K562 (cell line): ENCODE data around the gene TP73. TPM values are rescaled to one million over a fixed set of nuclear protein-coding genes. Genes with fewer than 3 reads are reported as not detected.

Experiments used
- BHLHE40 ChIP-seq: IDR thresholded peaks from 2 replicates; pipeline ENCODE4 v1.6.1; 2011; ENCODE audit warnings: low read length, improper control_type of control experiment
- ELF1 ChIP-seq: fragments of 200-800 bp; sonication (Bioruptor generic); IDR thresholded peaks from 2 replicates; pipeline ENCODE4 v1.6.1; 2016; ENCODE audit warnings: missing genetic modification characterization, missing compliant biosample characterization
- LEF1 ChIP-seq: fragments of 450-650 bp; IDR thresholded peaks from 2 replicates; pipeline ENCODE4 v1.6.1; 2016; ENCODE audit warnings: mild to moderate bottlenecking
- MCM5 ChIP-seq: fragments of 450-650 bp; IDR thresholded peaks from 2 replicates; pipeline ENCODE4 v1.6.1; 2016; ENCODE audit warnings: low read depth
- MTA3 ChIP-seq: fragments of 450-650 bp; formaldehyde crosslinking; IDR thresholded peaks from 2 replicates; pipeline ENCODE4 v1.6.1; 2017; ENCODE audit warnings: mild to moderate bottlenecking, borderline replicate concordance
- MXI1 ChIP-seq: IDR thresholded peaks from 2 replicates; pipeline ENCODE4 v1.6.1; 2011; ENCODE audit warnings: low read depth, mild to moderate bottlenecking, improper control_type of control experiment, low read length
- PHB ChIP-seq: fragments of 250-450 bp; sonication (Bioruptor Pico); IDR thresholded peaks from 2 replicates; pipeline ENCODE4 v1.5.0; 2021
- SETDB1 ChIP-seq: IDR thresholded peaks from one replicate; pipeline ENCODE4 v1.6.1; 2012; ENCODE audit warnings: low read length, control low read depth, inconsistent platforms
- SNIP1 ChIP-seq: fragments of 450-650 bp; IDR thresholded peaks from 2 replicates; pipeline ENCODE4 v1.7.1; 2017; ENCODE audit warnings: low read depth, mild to moderate bottlenecking
- ZBTB11 ChIP-seq, 3 experiments: fragments of 200-800 bp in 1 of 3; fragments of 250-450 bp in 1 of 3; fragments of 450-650 bp in 1 of 3; sonication (Bioruptor Pico) in 1 of 3; sonication (Bioruptor generic) in 1 of 3; formaldehyde crosslinking in 1 of 3; IDR thresholded peaks; 2 replicates each; pipeline versions ENCODE4 v1.6.1 to v1.8.0; 2016 to 2022; ENCODE audit warnings: mild to moderate bottlenecking in 2 of 3, missing genetic modification characterization in 2 of 3, missing compliant biosample characterization in 1 of 3, moderate library complexity in 1 of 3
- ZNF121 ChIP-seq: sonication (generic); formaldehyde crosslinking; conservative IDR thresholded peaks from 2 replicates; pipeline ENCODE4 v1.8.0; 2022; ENCODE audit warnings: missing genetic modification reagents
- ZNF134 ChIP-seq: fragments of 250-450 bp; sonication (Bioruptor Pico); conservative IDR thresholded peaks from 2 replicates; pipeline ENCODE4 v1.4.0; 2020
- ZNF253 ChIP-seq: fragments of 250-450 bp; sonication (Bioruptor Pico); conservative IDR thresholded peaks from 2 replicates; pipeline ENCODE4 v1.6.1; 2021; ENCODE audit warnings: mild to moderate bottlenecking
- ZNF57 ChIP-seq: fragments of 450-650 bp; formaldehyde crosslinking; IDR thresholded peaks from 2 replicates; pipeline ENCODE4 v1.4.0; 2020; ENCODE audit warnings: mild to moderate bottlenecking, moderate library complexity
- polyA plus RNA-seq, 8 experiments: library from polyadenylated mRNA; depleted of rRNA in 4 of 8; stranded (reverse) in 5 of 8; unstranded in 3 of 8; fragments of >200 nt; fragmentation: Nextera tagmentation in 2 of 8; fragmentation: Illumina TruSeq in 1 of 8; extraction: Ambion mirVana in 2 of 8; extraction: Trizol in 1 of 8; gene quantifications; 2 replicates each; pipeline versions ENCODE4 v1.2.1 to v1.2.3, GENCODE V29; 2011 to 2014; ENCODE audit warnings: inconsistent platforms in 1 of 8, missing spikeins in 1 of 8
- total RNA-seq, 7 experiments: library from RNA; depleted of rRNA in 6 of 7; stranded (reverse); fragments of >200 nt in 6 of 7; fragmentation: Illumina TruSeq in 2 of 7; extraction: Trizol in 2 of 7; gene quantifications; 2 replicates each; pipeline versions ENCODE4 v1.2.1 to v1.2.3, GENCODE V29; 2011 to 2021; ENCODE audit warnings: low replicate concordance in 1 of 7
- TF ChIP-seq, protein P1 (sequence below): fragments of 450-650 bp; formaldehyde crosslinking; IDR thresholded peaks from 2 replicates; pipeline ENCODE4 v1.4.0; 2022; ENCODE audit warnings: missing genetic modification characterization
- TF ChIP-seq, protein P2 (sequence below): fragments of 250-450 bp; sonication (Bioruptor Pico); IDR thresholded peaks from 2 replicates; pipeline ENCODE4 v1.4.0; 2020
- TF ChIP-seq, protein P3 (sequence below): sonication (generic); formaldehyde crosslinking; IDR thresholded peaks from 2 replicates; pipeline ENCODE4 v1.5.0; 2020; ENCODE audit warnings: missing genetic modification reagents

The TP73 gene
- total and polyA plus RNA-seq, 9 of the 15 experiments (the other 6 are each of a cell fraction or from before 2014, with no cell fraction given) = 0.07 to 1.6 (median 0.40) TPM; not detected in 2

GRCh38 chr1:3772027-3772714 lies 119.9 kb downstream of the TP73 start (continued):
- 0 out of 6 replicates have a peak, but pooled peaks of 1 of the 3 experiments have one; percentile 47 for TF ChIP-seq ZBTB11 (CRISPR knock-in tag; IDR thresholded peaks at IDR 0.05)
- TF ChIP-seq ELF1 (tag) = peak; percentile 60
- no peak for TF ChIP-seq ZNF121 (CRISPR knock-in tag)
- no peak for TF ChIP-seq ZNF253 (CRISPR knock-in tag)
- no peak for TF ChIP-seq LEF1
- TF ChIP-seq BHLHE40 = peak; percentile 66
- TF ChIP-seq, protein P1, sequence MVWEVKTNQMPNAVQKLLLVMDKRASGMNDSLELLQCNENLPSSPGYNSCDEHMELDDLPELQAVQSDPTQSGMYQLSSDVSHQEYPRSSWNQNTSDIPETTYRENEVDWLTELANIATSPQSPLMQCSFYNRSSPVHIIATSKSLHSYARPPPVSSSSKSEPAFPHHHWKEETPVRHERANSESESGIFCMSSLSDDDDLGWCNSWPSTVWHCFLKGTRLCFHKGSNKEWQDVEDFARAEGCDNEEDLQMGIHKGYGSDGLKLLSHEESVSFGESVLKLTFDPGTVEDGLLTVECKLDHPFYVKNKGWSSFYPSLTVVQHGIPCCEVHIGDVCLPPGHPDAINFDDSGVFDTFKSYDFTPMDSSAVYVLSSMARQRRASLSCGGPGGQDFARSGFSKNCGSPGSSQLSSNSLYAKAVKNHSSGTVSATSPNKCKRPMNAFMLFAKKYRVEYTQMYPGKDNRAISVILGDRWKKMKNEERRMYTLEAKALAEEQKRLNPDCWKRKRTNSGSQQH (CRISPR knock-in tag) = no peak
- TF ChIP-seq ZNF134 (CRISPR knock-in tag) = no peak
- TF ChIP-seq SNIP1 = no peak
- 0 out of 2 replicates have a peak, but pooled peaks have one; percentile 31 for TF ChIP-seq PHB (CRISPR knock-in tag)
- TF ChIP-seq, protein P2, sequence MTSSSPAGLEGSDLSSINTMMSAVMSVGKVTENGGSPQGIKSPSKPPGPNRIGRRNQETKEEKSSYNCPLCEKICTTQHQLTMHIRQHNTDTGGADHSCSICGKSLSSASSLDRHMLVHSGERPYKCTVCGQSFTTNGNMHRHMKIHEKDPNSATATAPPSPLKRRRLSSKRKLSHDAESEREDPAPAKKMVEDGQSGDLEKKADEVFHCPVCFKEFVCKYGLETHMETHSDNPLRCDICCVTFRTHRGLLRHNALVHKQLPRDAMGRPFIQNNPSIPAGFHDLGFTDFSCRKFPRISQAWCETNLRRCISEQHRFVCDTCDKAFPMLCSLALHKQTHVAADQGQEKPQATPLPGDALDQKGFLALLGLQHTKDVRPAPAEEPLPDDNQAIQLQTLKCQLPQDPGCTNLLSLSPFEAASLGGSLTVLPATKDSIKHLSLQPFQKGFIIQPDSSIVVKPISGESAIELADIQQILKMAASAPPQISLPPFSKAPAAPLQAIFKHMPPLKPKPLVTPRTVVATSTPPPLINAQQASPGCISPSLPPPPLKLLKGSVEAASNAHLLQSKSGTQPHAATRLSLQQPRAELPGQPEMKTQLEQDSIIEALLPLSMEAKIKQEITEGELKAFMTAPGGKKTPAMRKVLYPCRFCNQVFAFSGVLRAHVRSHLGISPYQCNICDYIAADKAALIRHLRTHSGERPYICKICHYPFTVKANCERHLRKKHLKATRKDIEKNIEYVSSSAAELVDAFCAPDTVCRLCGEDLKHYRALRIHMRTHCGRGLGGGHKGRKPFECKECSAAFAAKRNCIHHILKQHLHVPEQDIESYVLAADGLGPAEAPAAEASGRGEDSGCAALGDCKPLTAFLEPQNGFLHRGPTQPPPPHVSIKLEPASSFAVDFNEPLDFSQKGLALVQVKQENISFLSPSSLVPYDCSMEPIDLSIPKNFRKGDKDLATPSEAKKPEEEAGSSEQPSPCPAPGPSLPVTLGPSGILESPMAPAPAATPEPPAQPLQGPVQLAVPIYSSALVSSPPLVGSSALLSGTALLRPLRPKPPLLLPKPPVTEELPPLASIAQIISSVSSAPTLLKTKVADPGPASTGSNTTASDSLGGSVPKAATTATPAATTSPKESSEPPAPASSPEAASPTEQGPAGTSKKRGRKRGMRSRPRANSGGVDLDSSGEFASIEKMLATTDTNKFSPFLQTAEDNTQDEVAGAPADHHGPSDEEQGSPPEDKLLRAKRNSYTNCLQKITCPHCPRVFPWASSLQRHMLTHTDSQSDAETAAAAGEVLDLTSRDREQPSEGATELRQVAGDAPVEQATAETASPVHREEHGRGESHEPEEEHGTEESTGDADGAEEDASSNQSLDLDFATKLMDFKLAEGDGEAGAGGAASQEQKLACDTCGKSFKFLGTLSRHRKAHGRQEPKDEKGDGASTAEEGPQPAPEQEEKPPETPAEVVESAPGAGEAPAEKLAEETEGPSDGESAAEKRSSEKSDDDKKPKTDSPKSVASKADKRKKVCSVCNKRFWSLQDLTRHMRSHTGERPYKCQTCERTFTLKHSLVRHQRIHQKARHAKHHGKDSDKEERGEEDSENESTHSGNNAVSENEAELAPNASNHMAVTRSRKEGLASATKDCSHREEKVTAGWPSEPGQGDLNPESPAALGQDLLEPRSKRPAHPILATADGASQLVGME = no peak
- peak; percentile 80; the same call in 1 of the 2 replicates for TF ChIP-seq MXI1
- no peak for TF ChIP-seq SETDB1
- no peak for TF ChIP-seq MCM5
- peak; percentile 73; the same call in 1 of the 2 replicates for TF ChIP-seq MTA3
- TF ChIP-seq, protein P3, sequence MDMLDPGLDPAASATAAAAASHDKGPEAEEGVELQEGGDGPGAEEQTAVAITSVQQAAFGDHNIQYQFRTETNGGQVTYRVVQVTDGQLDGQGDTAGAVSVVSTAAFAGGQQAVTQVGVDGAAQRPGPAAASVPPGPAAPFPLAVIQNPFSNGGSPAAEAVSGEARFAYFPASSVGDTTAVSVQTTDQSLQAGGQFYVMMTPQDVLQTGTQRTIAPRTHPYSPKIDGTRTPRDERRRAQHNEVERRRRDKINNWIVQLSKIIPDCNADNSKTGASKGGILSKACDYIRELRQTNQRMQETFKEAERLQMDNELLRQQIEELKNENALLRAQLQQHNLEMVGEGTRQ (CRISPR knock-in tag) = peak; percentile 66
- no peak for TF ChIP-seq ZNF57 (CRISPR knock-in tag)
